GM06990 (cell line): Measurements from ENCODE around the gene HIGD1A.

ENCODE experiments used
- DNase-seq: peaks from one replicate; pipeline ENCODE4 v3.0.0-alpha.2; 2011; ENCODE audit not compliant: insufficient read length; ENCODE audit errors: extremely low read depth
- H3K27me3 ChIP-seq: replicated peaks from 2 replicates; pipeline ENCODE4 v1.6.0; 2011; ENCODE audit warnings: low read length; ENCODE audit not compliant: control insufficient read depth, insufficient read depth
- H3K36me3 ChIP-seq: 2 replicates; pipeline ENCODE4 v1.5.1; 2011; ENCODE audit warnings: low read length; ENCODE audit not compliant: control insufficient read depth, insufficient read depth
- H3K4me3 ChIP-seq: replicated peaks from 2 replicates; pipeline ENCODE4 v1.5.1; 2011; ENCODE audit warnings: low read depth, mild to moderate bottlenecking, control low read depth, low read length
- CTCF ChIP-seq: IDR thresholded peaks from 2 replicates; pipeline ENCODE4 v1.5.1; 2011; ENCODE audit warnings: low read length, control low read depth, mild to moderate bottlenecking, inconsistent platforms; ENCODE audit not compliant: insufficient read depth, poor library complexity, severe bottlenecking

HIGD1A gene

DNA sequence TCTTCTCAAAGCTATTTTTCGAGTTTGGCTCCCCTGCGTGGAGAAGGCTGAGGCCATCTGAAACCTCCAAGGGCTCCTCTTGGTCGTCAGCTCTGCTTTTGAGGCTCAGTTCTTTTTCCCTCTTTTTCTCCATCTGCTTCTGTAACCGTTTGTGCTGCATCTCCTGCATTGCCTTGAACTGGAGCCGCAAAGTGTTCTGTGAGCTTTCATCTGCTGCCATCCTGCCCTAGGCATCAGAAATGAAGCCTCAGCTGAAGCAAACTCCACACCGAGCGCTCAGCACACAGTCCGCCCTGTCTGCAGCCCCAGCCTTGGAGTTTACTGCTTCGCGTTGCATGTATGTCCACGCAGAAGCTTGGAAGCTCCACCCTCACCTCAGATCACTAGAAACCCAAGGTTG lies 46.2 kb downstream of the HIGD1A start:
- Histone ChIP-seq H3K36me3 (no peaks in the 10 kb centered on the region), H3K4me3 (no peak overlapping the region), H3K27me3 (no peaks in the 10 kb centered on the region; the same call in 1 of the 2 replicates)
- TF ChIP-seq CTCF, result no peak
- no peak for DNase-seq

DNA sequence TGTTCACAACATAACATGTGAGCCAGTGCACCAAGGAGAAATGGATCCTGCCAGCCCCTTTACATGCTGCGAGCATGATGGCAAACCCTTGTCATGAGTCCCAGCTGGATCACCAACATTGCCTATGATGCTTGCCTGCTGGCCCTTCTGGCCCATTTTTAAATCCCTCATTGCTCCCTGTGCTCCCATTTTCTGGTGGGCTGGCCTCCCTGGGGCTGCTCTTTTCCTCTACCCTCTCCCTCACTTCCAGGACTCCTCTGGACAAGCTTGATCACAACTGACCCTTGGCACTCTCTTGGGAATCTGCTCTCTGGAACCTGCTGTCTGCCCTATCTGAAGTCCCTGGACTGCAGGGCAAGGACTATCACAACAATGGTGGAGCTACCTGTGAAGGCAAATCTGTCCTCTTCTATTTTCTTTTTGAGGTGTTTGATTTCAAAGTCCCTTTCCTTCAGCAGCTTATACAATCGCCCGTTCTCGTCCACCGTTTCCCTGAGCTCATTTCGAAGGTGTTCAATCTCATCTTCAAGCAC lies 47.5 kb downstream of the HIGD1A start:
- no peak overlapping the region for H3K4me3 ChIP-seq
- H3K36me3 ChIP-seq, result no peaks in the 10 kb centered on the region
- no peaks in the 10 kb centered on the region; the same call in 1 of the 2 replicates for H3K27me3 ChIP-seq
- TF ChIP-seq CTCF, result no peak
- DNase-seq, result no peak

DNA sequence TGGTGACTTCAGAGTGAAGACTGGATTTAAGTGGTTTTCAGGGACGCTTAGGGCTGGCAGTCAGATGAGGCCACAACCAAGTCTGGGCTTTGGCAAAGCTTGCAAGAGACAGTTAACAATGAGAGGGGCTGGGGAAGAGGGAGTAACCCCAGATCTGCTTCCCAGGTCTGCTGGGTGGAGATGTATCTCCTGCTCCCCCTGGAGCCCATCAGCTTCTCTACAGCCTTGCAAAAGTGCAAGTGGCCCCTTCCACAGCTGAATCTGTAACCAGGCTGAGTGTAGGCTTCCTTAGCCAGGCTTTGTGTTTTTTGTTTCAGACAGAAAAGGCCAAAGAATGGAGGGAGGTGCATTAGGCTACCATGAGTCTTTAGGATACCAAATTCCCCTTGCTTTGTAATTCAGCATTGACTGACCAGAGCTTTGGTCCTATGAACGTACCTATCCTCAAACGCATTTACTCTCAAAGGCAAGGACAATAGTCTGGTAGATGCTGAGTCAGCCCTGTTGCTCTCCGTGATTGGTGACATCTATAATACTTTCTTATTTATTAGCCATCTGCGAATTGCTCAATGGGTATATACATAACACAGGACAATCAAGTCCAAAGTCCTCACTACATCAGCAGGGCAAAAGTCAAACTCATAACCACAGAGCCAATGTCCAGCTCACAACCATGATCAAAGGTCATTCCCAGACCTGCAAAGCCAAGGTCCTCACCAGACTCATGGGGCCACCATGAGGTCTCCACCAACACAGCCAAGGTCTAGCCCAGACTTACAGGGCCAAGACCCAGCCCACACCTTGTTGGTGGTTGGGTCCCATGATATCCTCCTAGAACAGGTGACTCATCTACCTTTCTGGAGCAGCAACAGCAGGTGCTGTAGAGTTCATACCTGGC lies 48.4 kb downstream of the HIGD1A start:
- Histone ChIP-seq H3K27me3 (no peaks in the 10 kb centered on the region; the same call in 1 of the 2 replicates), H3K4me3 (no peak overlapping the region), H3K36me3 (no peaks in the 10 kb centered on the region)
- DNase-seq, result no peak
- TF ChIP-seq CTCF, result peak; percentile 67

- H3K36me3 ChIP-seq, result no peaks in the 10 kb centered on the region
- H3K27me3 ChIP-seq, result no peaks in the 10 kb centered on the region; the same call in 1 of the 2 replicates
- no peak for TF ChIP-seq CTCF
- no peak for DNase-seq
- H3K4me3 ChIP-seq, result no peak overlapping the region
Observed at GRCh38 chr3:42753757-42754156, 50.5 kb downstream of the HIGD1A start.

DNA sequence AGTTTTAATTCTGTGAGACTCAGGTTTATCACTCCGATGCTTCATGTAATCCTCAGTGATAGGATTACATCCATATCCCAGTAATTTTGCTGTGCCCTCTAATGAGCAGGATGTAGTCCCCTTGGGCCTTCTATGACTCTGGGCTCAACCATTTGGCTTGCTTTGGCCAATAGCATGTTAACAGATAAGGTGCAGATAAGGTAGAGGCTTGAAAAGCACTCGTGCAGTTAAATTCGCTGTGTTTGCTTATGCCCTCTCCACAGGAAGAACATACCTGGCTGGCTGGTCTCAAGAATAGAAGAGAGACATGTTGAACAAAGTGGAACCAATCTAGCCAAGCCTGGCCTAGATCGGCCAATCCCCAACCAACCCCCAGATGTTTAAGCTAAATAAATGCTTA lies 51.3 kb downstream of the HIGD1A start:
- no peak for TF ChIP-seq CTCF
- H3K27me3 ChIP-seq, result no peaks in the 10 kb centered on the region; the same call in 1 of the 2 replicates
- no peaks in the 10 kb centered on the region for H3K36me3 ChIP-seq
- no peak overlapping the region for H3K4me3 ChIP-seq
- no peak for DNase-seq
